PC-3 (cell line): ENCODE results near the gene NIN.

Experiments
- CTCF ChIP-seq: fragments of 300-600 bp; sonication (generic); conservative IDR thresholded peaks from 2 replicates; pipeline ENCODE4 v1.5.1; 2017; ENCODE audit warnings: antibody characterized with exemption, low read depth, mild to moderate bottlenecking, low read length
- EZH2 ChIP-seq: fragments of 300-600 bp; sonication (generic); IDR thresholded peaks from one replicate; pipeline ENCODE4 v1.6.1; 2017; ENCODE audit warnings: antibody characterized with exemption, mild to moderate bottlenecking, low read length; ENCODE audit not compliant: unreplicated experiment
- EZH2phosphoT487 ChIP-seq: fragments of 300-600 bp; sonication (generic); IDR thresholded peaks from 2 replicates; pipeline ENCODE4 v1.6.1; 2018; ENCODE audit warnings: mild to moderate bottlenecking, antibody characterized with exemption, low read length, borderline replicate concordance

GRCh38 chr14:50774542-50775267 lies 56.3 kb downstream of the NIN start:
- TF ChIP-seq CTCF, result no peak
- no peak for TF ChIP-seq EZH2
- TF ChIP-seq EZH2phosphoT487, result no peak
